HFFc6 (cell line): Measurements from ENCODE around the gene SLC6A15. TPM values are rescaled to one million over a fixed set of nuclear protein-coding genes. Genes with fewer than 3 reads are reported as not detected.

ENCODE experiments used
- DNase-seq: peaks from one replicate; pipeline ENCODE4 v3.0.0-alpha.2; 2018
- H3K27ac Mint-ChIP-seq: 2 replicates; pipeline ENCODE4 v1.8.0; 2020; ENCODE audit warnings: mild to moderate bottlenecking, mixed read lengths
- H3K27me3 Mint-ChIP-seq: 2 replicates; pipeline ENCODE4 v1.8.0; 2021; ENCODE audit warnings: mild to moderate bottlenecking, moderate library complexity, mixed read lengths; ENCODE audit not compliant: insufficient read depth
- H3K36me3 Mint-ChIP-seq: 2 replicates; pipeline ENCODE4 v1.8.0; 2021; ENCODE audit warnings: low read depth, mixed read lengths
- H3K4me1 Mint-ChIP-seq: 2 replicates; pipeline ENCODE4 v1.8.0; 2020; ENCODE audit warnings: low read depth, mixed read lengths
- H3K4me3 Mint-ChIP-seq: 2 replicates; pipeline ENCODE4 v1.8.0; 2020; ENCODE audit warnings: mild to moderate bottlenecking, moderate library complexity, mixed read lengths
- H3K9me3 Mint-ChIP-seq: 2 replicates; pipeline ENCODE4 v1.8.0; 2020; ENCODE audit warnings: mild to moderate bottlenecking, mixed read lengths
- CTCF ChIP-seq: fragments of 200-600 bp; sonication (generic); IDR thresholded peaks from 2 replicates; pipeline ENCODE4 v1.5.0; 2021; ENCODE audit warnings: antibody characterized with exemption, mild to moderate bottlenecking
- total RNA-seq, 6 experiments: library from RNA; stranded (reverse); fragmentation: NEBNext Ultra II Directional; extraction: Animal tissue kit (Norgen Biotek cat#: 25700); gene quantifications; 2 replicates in 1 of 6; 3 replicates in 5 of 6; pipeline ENCODE4 v1.2.3, GENCODE V29; 2021

The SLC6A15 gene
- total RNA-seq, 6 experiments from 2014 or later = not detected

GRCh38 chr12:84840356-84840755 is 72.2 kb downstream of the SLC6A15 start:
- Mint-ChIP-seq H3K4me3 (no peak overlapping the region), H3K36me3 (no peaks in the 10 kb centered on the region), H3K4me1 (no peaks in the 10 kb centered on the region), H3K9me3 (no peaks in the 10 kb centered on the region), H3K27ac (no peak overlapping the region), H3K27me3 (no peaks in the 10 kb centered on the region; the same call in 1 of the 2 replicates)
- TF ChIP-seq CTCF = no peak
- no peak for DNase-seq

GRCh38 chr12:84826925-84827324 is 85.7 kb downstream of the SLC6A15 start:
- peaks cover 13% of the 10 kb centered on the region for H3K4me1 Mint-ChIP-seq
- no peak overlapping the region for H3K27ac Mint-ChIP-seq
- no peak for DNase-seq
- no peak overlapping the region for H3K4me3 Mint-ChIP-seq
- H3K9me3 Mint-ChIP-seq = no peaks in the 10 kb centered on the region
- no peak for TF ChIP-seq CTCF
- H3K36me3 Mint-ChIP-seq = no peaks in the 10 kb centered on the region
- H3K27me3 Mint-ChIP-seq = no peaks in the 10 kb centered on the region

GRCh38 chr12:84825149-84825548 is 87.5 kb downstream of the SLC6A15 start:
- Mint-ChIP-seq H3K36me3 (no peaks in the 10 kb centered on the region), H3K9me3 (no peaks in the 10 kb centered on the region), H3K4me1 (peaks cover 16% of the 10 kb centered on the region), H3K4me3 (no peak overlapping the region), H3K27me3 (no peaks in the 10 kb centered on the region), H3K27ac (no peak overlapping the region)
- TF ChIP-seq CTCF = no peak
- DNase-seq = no peak

- Mint-ChIP-seq H3K27ac (no peak overlapping the region; the same call in 1 of the 2 replicates), H3K27me3 (no peaks in the 10 kb centered on the region), H3K9me3 (no peaks in the 10 kb centered on the region), H3K36me3 (no peaks in the 10 kb centered on the region), H3K4me1 (peaks cover 37% of the 10 kb centered on the region), H3K4me3 (peak overlapping the region; percentile 14; the same call in 1 of the 2 replicates)
- DNase-seq = no peak
- no peak for TF ChIP-seq CTCF
Measured at GRCh38 chr12:84822525-84822924, 90.1 kb downstream of the SLC6A15 start.

GRCh38 chr12:84816916-84817695 is 95.5 kb downstream of the SLC6A15 start:
- no peaks in the 10 kb centered on the region for H3K9me3 Mint-ChIP-seq
- no peak for DNase-seq
- peaks cover 48% of the 10 kb centered on the region for H3K4me1 Mint-ChIP-seq
- TF ChIP-seq CTCF = no peak
- H3K36me3 Mint-ChIP-seq = no peaks in the 10 kb centered on the region
- H3K4me3 Mint-ChIP-seq = no peak overlapping the region
- no peaks in the 10 kb centered on the region for H3K27me3 Mint-ChIP-seq
- H3K27ac Mint-ChIP-seq = no peak overlapping the region
